ENCODE measurements around the gene IQSEC3.

DNA sequence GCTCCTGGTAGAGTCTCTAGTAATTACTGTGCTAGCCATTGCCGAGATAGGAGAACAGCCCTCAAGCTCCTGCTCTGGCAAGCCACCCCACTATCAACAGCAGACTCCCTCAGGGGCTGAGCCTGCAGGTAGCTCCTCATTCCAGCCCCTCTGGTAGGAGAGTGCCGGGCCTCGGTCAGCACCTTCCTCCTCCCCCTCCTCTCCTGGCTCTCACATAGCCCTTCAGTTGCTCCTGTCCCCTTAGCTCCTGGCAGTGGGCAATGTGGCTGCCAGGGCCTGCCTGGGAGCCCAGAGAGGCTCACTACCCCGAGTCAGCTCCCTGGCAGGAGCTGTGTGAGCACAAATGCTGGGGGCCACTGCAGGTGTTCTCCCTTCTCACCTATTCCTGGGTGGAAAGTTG is 52.0 kb downstream of the IQSEC3 start:
- TF ChIP-seq EP300 (IDR thresholded peaks at IDR 0.05) (no peak), POLR2A (IDR thresholded peaks at IDR 0.05) (no peak), POLR2AphosphoS5 (IDR thresholded peaks at IDR 0.05) (no peak)
- TF ChIP-seq, protein P1, sequence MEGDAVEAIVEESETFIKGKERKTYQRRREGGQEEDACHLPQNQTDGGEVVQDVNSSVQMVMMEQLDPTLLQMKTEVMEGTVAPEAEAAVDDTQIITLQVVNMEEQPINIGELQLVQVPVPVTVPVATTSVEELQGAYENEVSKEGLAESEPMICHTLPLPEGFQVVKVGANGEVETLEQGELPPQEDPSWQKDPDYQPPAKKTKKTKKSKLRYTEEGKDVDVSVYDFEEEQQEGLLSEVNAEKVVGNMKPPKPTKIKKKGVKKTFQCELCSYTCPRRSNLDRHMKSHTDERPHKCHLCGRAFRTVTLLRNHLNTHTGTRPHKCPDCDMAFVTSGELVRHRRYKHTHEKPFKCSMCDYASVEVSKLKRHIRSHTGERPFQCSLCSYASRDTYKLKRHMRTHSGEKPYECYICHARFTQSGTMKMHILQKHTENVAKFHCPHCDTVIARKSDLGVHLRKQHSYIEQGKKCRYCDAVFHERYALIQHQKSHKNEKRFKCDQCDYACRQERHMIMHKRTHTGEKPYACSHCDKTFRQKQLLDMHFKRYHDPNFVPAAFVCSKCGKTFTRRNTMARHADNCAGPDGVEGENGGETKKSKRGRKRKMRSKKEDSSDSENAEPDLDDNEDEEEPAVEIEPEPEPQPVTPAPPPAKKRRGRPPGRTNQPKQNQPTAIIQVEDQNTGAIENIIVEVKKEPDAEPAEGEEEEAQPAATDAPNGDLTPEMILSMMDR (IDR thresholded peaks at IDR 0.05): no peak

Data from upper lobe of left lung (tissue), 4 donors.